IMR-90 (cell line): Measurements from ENCODE around the gene PIEZO2.

Experiments used
- CEBPB ChIP-seq: IDR thresholded peaks from 2 replicates; pipeline ENCODE4 v1.6.1; 2012; ENCODE audit warnings: low read depth, low read length, improper control_type of control experiment
- CHD1 ChIP-seq: IDR thresholded peaks from 2 replicates; pipeline ENCODE4 v1.6.1; 2012; ENCODE audit warnings: low read depth, low read length, improper control_type of control experiment
- CTCF ChIP-seq: conservative IDR thresholded peaks from 2 replicates; pipeline ENCODE4 v1.5.1; 2012; ENCODE audit warnings: mild to moderate bottlenecking, low read depth, low read length, improper control_type of control experiment
- ELK1 ChIP-seq: fragments of 150-350 bp; IDR thresholded peaks from 2 replicates; pipeline ENCODE4 v1.6.1; 2016; ENCODE audit warnings: low read depth, mild to moderate bottlenecking, low read length, moderate library complexity, borderline replicate concordance
- FOS ChIP-seq: fragments of 150-350 bp; IDR thresholded peaks from 2 replicates; pipeline ENCODE4 v1.6.1; 2016; ENCODE audit warnings: low read depth, low read length
- MAFK ChIP-seq: IDR thresholded peaks from 2 replicates; pipeline ENCODE4 v1.6.1; 2012; ENCODE audit warnings: low read depth, low read length, improper control_type of control experiment
- MAZ ChIP-seq: IDR thresholded peaks from 2 replicates; pipeline ENCODE4 v1.6.1; 2012; ENCODE audit warnings: low read depth, mild to moderate bottlenecking, low read length, improper control_type of control experiment, moderate library complexity, borderline replicate concordance
- MXI1 ChIP-seq: IDR thresholded peaks from 2 replicates; pipeline ENCODE4 v1.6.1; 2012; ENCODE audit warnings: low read depth, mild to moderate bottlenecking, low read length, moderate library complexity, borderline replicate concordance
- POLR2A ChIP-seq: IDR thresholded peaks from 2 replicates; pipeline ENCODE4 v1.6.1; 2012; ENCODE audit warnings: mild to moderate bottlenecking, low read depth, low read length
- RAD21 ChIP-seq: IDR thresholded peaks from 2 replicates; pipeline ENCODE4 v1.6.1; 2012; ENCODE audit warnings: low read length, improper control_type of control experiment
- RFX5 ChIP-seq: IDR thresholded peaks from 2 replicates; pipeline ENCODE4 v1.8.0; 2012; ENCODE audit warnings: low read depth, mild to moderate bottlenecking, low read length, moderate library complexity
- SMC3 ChIP-seq: fragments of 150-350 bp; IDR thresholded peaks from 2 replicates; pipeline ENCODE4 v1.6.1; 2016; ENCODE audit warnings: low read depth, mild to moderate bottlenecking, antibody characterized with exemption, low read length, moderate library complexity
- USF2 ChIP-seq: fragments of 150-350 bp; IDR thresholded peaks from 2 replicates; pipeline ENCODE4 v1.6.1; 2017; ENCODE audit warnings: mild to moderate bottlenecking, antibody characterized with exemption, low read length, low read depth

GRCh38 chr18:10794771-10795170 is 354.6 kb downstream of the PIEZO2 start:
- TF ChIP-seq POLR2A (no peak), CTCF (no peak), FOS (no peak), USF2 (no peak), MAFK (no peak), MXI1 (no peak), SMC3 (no peak), MAZ (no peak), CHD1 (no peak), CEBPB (no peak), ELK1 (no peak), RAD21 (no peak), RFX5 (no peak)
